GM12878 (cell line): Measurements from ENCODE around the gene CDC42BPB. TPM values are rescaled to one million over a fixed set of nuclear protein-coding genes. Genes with fewer than 3 reads are reported as not detected.

ENCODE experiments used
- ATAC-seq: fragments of 200-7000 bp; cut with Tn5 transposase; 3 replicates; pipeline ENCODE4 v1.9.1; 2020; ENCODE audit warnings: mild to moderate bottlenecking, moderate library complexity
- BruUV-seq: library from RNA; stranded (reverse); fragments of 400-500 nt; replicated peaks from 2 replicates; lab custom pipeline; 2021; lab: Mats Ljungman, UMichigan
- CTCF ChIA-PET: fragments of 300-600 bp; sonication (Branson Sonifier 250); formaldehyde crosslinking; extraction: SDS; loops from one replicate; lab custom pipeline; 2021; ENCODE audit warnings: inconsistent platforms; lab: Yijun Ruan, JAX
- POLR2A ChIA-PET: fragments of 350-600 bp; formaldehyde crosslinking; extraction: SDS; loops from one replicate; lab custom pipeline; 2021; ENCODE audit warnings: inconsistent platforms; lab: Charles Lee
- RAD21 ChIA-PET: fragments of 300-600 bp; sonication (Branson Sonifier 250); formaldehyde crosslinking; loops from one replicate; lab custom pipeline; 2023; ENCODE audit warnings: antibody characterized with exemption; ENCODE audit not compliant: unreplicated experiment; lab: Charles Lee
- SMC1A ChIA-PET: fragments of 300-600 bp; sonication (Branson Sonifier 250); formaldehyde crosslinking; loops from one replicate; lab custom pipeline; 2023; ENCODE audit not compliant: unreplicated experiment, uncharacterized antibody; lab: Charles Lee
- DNase-seq: peaks from one replicate; pipeline ENCODE4 v3.0.0-alpha.2; 2011; ENCODE audit warnings: low read depth, low spot score
- FAIRE-seq: peaks from 3 replicates; lab custom pipeline; 2011; peaks lifted over from hg19 to GRCh38; lab: Jason Lieb, UNC
- H2AFZ ChIP-seq: 2 replicates; pipeline ENCODE4 v1.6.0; 2011; ENCODE audit warnings: low read depth, low read length, control low read depth; ENCODE audit not compliant: control insufficient read depth
- H3K27ac ChIP-seq: 2 replicates; pipeline ENCODE4 v1.5.1; 2011; ENCODE audit warnings: control low read depth; ENCODE audit not compliant: control insufficient read depth, insufficient read depth
- H3K27me3 ChIP-seq, 2 experiments: replicated peaks in 1 of 2; 2 replicates each; pipeline versions ENCODE4 v1.6.0 to v1.6.1; 2011; ENCODE audit warnings: low read length in 1 of 2; ENCODE audit not compliant: control insufficient read depth in 2 of 2, insufficient read depth in 2 of 2
- H3K36me3 ChIP-seq, 2 experiments: 2 replicates each; pipeline ENCODE4 v1.5.1; 2011; ENCODE audit warnings: low read length in 1 of 2; ENCODE audit not compliant: control insufficient read depth in 2 of 2, insufficient read depth in 2 of 2
- H3K4me1 ChIP-seq: 2 replicates; pipeline ENCODE4 v1.6.1; 2011; ENCODE audit warnings: mild to moderate bottlenecking, low read length, moderate library complexity, mixed read lengths; ENCODE audit not compliant: control insufficient read depth, insufficient read depth
- H3K4me2 ChIP-seq: 2 replicates; pipeline ENCODE4 v1.6.0; 2011; ENCODE audit warnings: control low read depth; ENCODE audit not compliant: control insufficient read depth, insufficient read depth
- H3K4me3 ChIP-seq: fragments of 200-600 bp; sonication (generic); 2 replicates; pipeline ENCODE4 v1.5.1; 2016
- H3K79me2 ChIP-seq: 2 replicates; pipeline ENCODE4 v1.6.0; 2011; ENCODE audit warnings: low read length; ENCODE audit not compliant: control insufficient read depth, insufficient read depth
- H3K9ac ChIP-seq: 2 replicates; pipeline ENCODE4 v1.8.0; 2011; ENCODE audit warnings: low read length, control low read depth, mixed read lengths; ENCODE audit not compliant: control insufficient read depth, insufficient read depth
- H3K9me3 ChIP-seq: replicated peaks from 3 replicates; pipeline ENCODE4 v1.5.1; 2011; ENCODE audit warnings: mild to moderate bottlenecking, low read length; ENCODE audit not compliant: control insufficient read depth, insufficient read depth
- H4K20me1 ChIP-seq: 2 replicates; pipeline ENCODE4 v1.6.0; 2011; ENCODE audit not compliant: control insufficient read depth, insufficient read depth
- BHLHE40 ChIP-seq, 2 experiments: fragments of 450-650 bp in 1 of 2; IDR thresholded peaks; 2 replicates each; pipeline ENCODE4 v1.6.1; 2011 to 2017; ENCODE audit warnings: low read depth in 2 of 2, borderline replicate concordance in 1 of 2, improper control_type of control experiment in 1 of 2, low read length in 1 of 2, mild to moderate bottlenecking in 1 of 2
- CHD1 ChIP-seq: IDR thresholded peaks from 2 replicates; pipeline ENCODE4 v1.6.1; 2012; ENCODE audit warnings: low read depth, low read length, improper control_type of control experiment
- CREM ChIP-seq: IDR thresholded peaks from 2 replicates; pipeline ENCODE4 v1.6.1; 2014; ENCODE audit warnings: antibody characterized with exemption, low read depth
- GABPA ChIP-seq: IDR thresholded peaks from 2 replicates; pipeline ENCODE4 v1.6.1; 2014; ENCODE audit warnings: antibody characterized with exemption, low read depth, mild to moderate bottlenecking, inconsistent platforms
- IKZF1 ChIP-seq: fragments of 450-650 bp; conservative IDR thresholded peaks from 2 replicates; pipeline ENCODE4 v1.6.1; 2017; ENCODE audit warnings: antibody characterized with exemption, mild to moderate bottlenecking
- MYC ChIP-seq: IDR thresholded peaks from 2 replicates; pipeline ENCODE4 v1.6.1; 2011; ENCODE audit warnings: mild to moderate bottlenecking, low read length, moderate library complexity, inconsistent platforms; ENCODE audit not compliant: insufficient read depth, insufficient replicate concordance, insufficient read length, severe bottlenecking
- NR2F1 ChIP-seq: fragments of 450-650 bp; conservative IDR thresholded peaks from 2 replicates; pipeline ENCODE4 v1.6.1; 2017; ENCODE audit warnings: mild to moderate bottlenecking
- PML ChIP-seq: IDR thresholded peaks from 2 replicates; pipeline ENCODE4 v1.6.1; 2012; ENCODE audit warnings: low read length, inconsistent platforms
- POU2F2 ChIP-seq: IDR thresholded peaks from 3 replicates; pipeline ENCODE4 v1.6.1; 2011; ENCODE audit warnings: low read depth, mild to moderate bottlenecking, low read length, borderline replicate concordance
- RAD21 ChIP-seq: IDR thresholded peaks from 2 replicates; pipeline ENCODE4 v1.6.1; 2011; ENCODE audit warnings: mild to moderate bottlenecking, low read depth, low read length, moderate library complexity; ENCODE audit not compliant: insufficient read depth
- RCOR1 ChIP-seq: conservative IDR thresholded peaks from 2 replicates; pipeline ENCODE4 v1.6.1; 2012; ENCODE audit warnings: low read depth, low read length, improper control_type of control experiment
- SMC3 ChIP-seq: IDR thresholded peaks from 2 replicates; pipeline ENCODE4 v1.6.1; 2011; ENCODE audit warnings: low read length, improper control_type of control experiment, borderline replicate concordance
- SUZ12 ChIP-seq: fragments of 200-600 bp; sonication (generic); IDR thresholded peaks from one replicate; pipeline ENCODE4 v1.6.1; 2018; ENCODE audit warnings: antibody characterized with exemption, mild to moderate bottlenecking; ENCODE audit not compliant: unreplicated experiment
- TCF7 ChIP-seq: IDR thresholded peaks from 2 replicates; pipeline ENCODE4 v1.6.1; 2014; ENCODE audit warnings: antibody characterized with exemption, borderline replicate concordance
- WRNIP1 ChIP-seq: IDR thresholded peaks from 2 replicates; pipeline ENCODE4 v1.6.1; 2011; ENCODE audit warnings: low read depth, low read length, improper control_type of control experiment, borderline replicate concordance
- ZNF274 ChIP-seq: IDR thresholded peaks from one replicate; pipeline ENCODE4 v1.8.0; 2011; ENCODE audit not compliant: insufficient read length, insufficient read depth
- ZNF384 ChIP-seq: IDR thresholded peaks from 2 replicates; pipeline ENCODE4 v1.6.1; 2012; ENCODE audit warnings: low read depth, mild to moderate bottlenecking, low read length, improper control_type of control experiment, borderline replicate concordance
- WGBS: methylation state at CpG from one replicate; pipeline ENCODE4 v1.1.6; 2016; ENCODE audit warnings: low lambda C conversion rate; ENCODE audit not compliant: insufficient replicate concordance, insufficient coverage; ENCODE audit errors: missing lambda C conversion rate; 5-methylcytosine and 5-hydroxymethylcytosine counted together
- in situ Hi-C: fragments of 300-500 bp; cut with MboI; formaldehyde crosslinking; loops from 9 replicates; pipeline ENCODE4 v1.14.3; 2018; ENCODE audit warnings: mixed read lengths
- intact Hi-C: fragments of 100-400 bp; cut with micrococcal nuclease; formaldehyde crosslinking; loops from one replicate; pipeline ENCODE4 v1.14.2; 2022; ENCODE audit not compliant: unreplicated experiment
- polyA plus RNA-seq, 11 experiments: library from polyadenylated mRNA; depleted of rRNA in 4 of 11; unstranded in 6 of 11; stranded (reverse) in 5 of 11; fragments of >200 nt; fragmentation: Nextera tagmentation in 4 of 11; fragmentation: Illumina TruSeq in 1 of 11; extraction: Ambion mirVana in 4 of 11; extraction: Trizol in 1 of 11; gene quantifications; 1 replicate in 1 of 11; 2 replicates in 10 of 11; pipeline versions ENCODE4 v1.2.1 to v1.2.3, GENCODE V29; 2011 to 2016; ENCODE audit warnings: inconsistent platforms in 2 of 11, missing spikeins in 2 of 11, low read depth in 1 of 11
- total RNA-seq, 4 experiments: library from RNA; depleted of rRNA in 3 of 4; stranded (reverse); fragments of >200 nt in 3 of 4; fragmentation: Illumina TruSeq in 1 of 4; extraction: Trizol in 1 of 4; gene quantifications; 2 replicates each; pipeline versions ENCODE4 v1.2.1 to v1.2.3, GENCODE V29; 2013 to 2021
- TF ChIP-seq, protein P1 (sequence below), 3 experiments: IDR thresholded peaks in 2 of 3; conservative IDR thresholded peaks in 1 of 3; 2 replicates each; pipeline ENCODE4 v1.5.1; 2011; ENCODE audit warnings: low read depth in 3 of 3, low read length in 3 of 3, mild to moderate bottlenecking in 3 of 3, control low read depth in 2 of 3, moderate library complexity in 2 of 3, inconsistent platforms in 1 of 3, mixed read lengths in 1 of 3; ENCODE audit not compliant: control insufficient read depth in 2 of 3, insufficient read depth in 1 of 3; ENCODE audit errors: extremely low read depth in 1 of 3

Gene CDC42BPB
- total and polyA plus RNA-seq, 10 of the 15 experiments (the other 5 are each of a cell fraction or from before 2014, with no cell fraction given) = 0.42 to 22.1 (median 13.3) TPM

DNA sequence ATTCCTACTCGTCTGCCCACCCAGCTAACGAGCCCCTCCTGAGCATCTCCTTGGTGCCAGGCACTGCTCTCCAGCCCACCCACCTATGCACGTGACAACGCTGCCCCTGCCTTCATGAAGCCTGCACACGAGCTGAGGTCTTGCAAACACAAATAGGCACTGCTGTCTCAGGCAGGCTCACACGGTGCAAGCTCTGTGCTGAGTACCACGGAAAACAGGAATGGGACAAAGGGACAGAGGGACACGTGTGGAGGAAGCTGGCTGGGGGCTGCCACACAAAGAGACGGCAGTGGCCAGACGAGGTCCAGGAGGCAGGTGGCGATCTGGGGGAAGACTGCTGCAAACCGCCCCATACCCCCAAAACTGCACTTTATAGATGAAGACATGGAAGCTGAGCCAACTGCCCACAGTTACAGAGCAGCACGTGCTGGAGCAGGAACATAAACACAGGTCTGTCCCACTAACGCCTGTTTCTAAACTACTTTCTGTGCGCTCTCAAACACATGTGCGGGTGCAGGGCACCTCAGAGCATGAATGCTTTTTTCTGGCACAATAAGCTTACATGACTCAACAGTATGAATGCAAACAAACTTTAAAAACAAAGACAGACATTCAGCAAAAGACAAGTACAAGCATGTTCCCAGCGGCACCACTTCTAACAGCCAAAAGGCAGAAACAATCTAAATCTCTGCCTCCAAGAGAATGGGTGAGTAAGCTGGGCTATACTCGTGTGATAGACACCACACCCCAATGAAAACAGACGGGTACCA is 70.4 kb downstream of the CDC42BPB start:
- H3K79me2 ChIP-seq = no peaks in the 10 kb centered on the region
- CTCF ChIA-PET = interaction anchor here (1.4 kb wide), 1 partner anchor 87 kb away, joined by 3 read pairs; no protein-coding TSS in a partner anchor

DNA sequence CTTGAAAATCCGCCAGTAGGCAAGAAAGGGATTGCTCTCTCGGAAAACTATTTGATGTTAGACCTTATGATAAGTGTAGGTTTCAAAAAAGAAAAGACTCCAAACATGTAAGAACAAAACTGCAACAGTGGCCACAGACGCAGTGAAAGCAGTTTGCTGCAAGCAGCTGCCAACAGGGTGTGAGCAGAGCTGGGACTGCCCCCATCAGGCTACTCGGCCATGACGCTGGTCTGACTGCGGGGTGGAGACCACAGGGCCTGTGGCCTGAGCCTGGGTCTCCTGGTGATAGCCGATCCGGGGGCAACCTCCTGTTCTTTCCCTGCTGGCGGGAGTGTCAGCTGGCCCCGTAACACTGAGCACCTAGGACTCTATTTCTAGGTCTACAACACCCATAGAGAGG is 71.7 kb downstream of the CDC42BPB start:
- Histone ChIP-seq H3K27me3 (no peaks in the 10 kb centered on the region), H3K4me3 (0 out of 2 replicates have a peak overlapping the region, but pooled peaks have one; percentile 2), H3K9ac (no peak overlapping the region; the same call in 1 of the 2 replicates), H3K36me3 (peaks cover 10 to 13% of the 10 kb centered on the region in 2 experiments; a peak in 3 of 4 replicates), H3K4me1 (peaks cover 15% of the 10 kb centered on the region), H4K20me1 (no peaks in the 10 kb centered on the region), H2AFZ (peak overlapping the region; percentile 43), H3K79me2 (no peaks in the 10 kb centered on the region), H3K27ac (peak overlapping the region; percentile 45), H3K4me2 (peak overlapping the region; percentile 57), H3K9me3 (peaks cover 5% of the 10 kb centered on the region; the same call in 2 of the 3 replicates)
- ChIA-PET RAD21 (no interaction called here), SMC1A (interaction anchor here (0.6 kb wide), 1 partner anchor 203 kb away, joined by 3 read pairs; no protein-coding TSS in a partner anchor), POLR2A (no interaction called here), CTCF (no interaction called here)
- ATAC-seq (peak; percentile 100), FAIRE-seq (peak; percentile 18), DNase-seq (peak; percentile 60)
- intact Hi-C loops (loop anchor here (5.0 kb wide), 1 partner anchor 67 kb away; no protein-coding TSS in a partner anchor), in situ Hi-C loops (no loop called here)
- BruUV-seq = no TSS peak
- 17% methylated on average over 10 of the region's 10 CpGs for WGBS
- TF ChIP-seq MYC (no peak), NR2F1 (peak; percentile 52; the same call in 1 of the 2 replicates), POU2F2 (0 out of 3 replicates have a peak, but pooled peaks have one; percentile 17), RCOR1 (peak; percentile 70; the same call in 1 of the 2 replicates), CHD1 (no peak), SUZ12 (no peak), RAD21 (0 out of 2 replicates have a peak, but pooled peaks have one; percentile 37), WRNIP1 (no peak), GABPA (no peak)
- TF ChIP-seq, protein P1, sequence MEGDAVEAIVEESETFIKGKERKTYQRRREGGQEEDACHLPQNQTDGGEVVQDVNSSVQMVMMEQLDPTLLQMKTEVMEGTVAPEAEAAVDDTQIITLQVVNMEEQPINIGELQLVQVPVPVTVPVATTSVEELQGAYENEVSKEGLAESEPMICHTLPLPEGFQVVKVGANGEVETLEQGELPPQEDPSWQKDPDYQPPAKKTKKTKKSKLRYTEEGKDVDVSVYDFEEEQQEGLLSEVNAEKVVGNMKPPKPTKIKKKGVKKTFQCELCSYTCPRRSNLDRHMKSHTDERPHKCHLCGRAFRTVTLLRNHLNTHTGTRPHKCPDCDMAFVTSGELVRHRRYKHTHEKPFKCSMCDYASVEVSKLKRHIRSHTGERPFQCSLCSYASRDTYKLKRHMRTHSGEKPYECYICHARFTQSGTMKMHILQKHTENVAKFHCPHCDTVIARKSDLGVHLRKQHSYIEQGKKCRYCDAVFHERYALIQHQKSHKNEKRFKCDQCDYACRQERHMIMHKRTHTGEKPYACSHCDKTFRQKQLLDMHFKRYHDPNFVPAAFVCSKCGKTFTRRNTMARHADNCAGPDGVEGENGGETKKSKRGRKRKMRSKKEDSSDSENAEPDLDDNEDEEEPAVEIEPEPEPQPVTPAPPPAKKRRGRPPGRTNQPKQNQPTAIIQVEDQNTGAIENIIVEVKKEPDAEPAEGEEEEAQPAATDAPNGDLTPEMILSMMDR (IDR thresholded peaks at IDR 0.05 in 2 of 3, conservative IDR thresholded peaks at IDR 0.05 in 1 of 3; ENCODE audit: control insufficient read depth in 2 of 3, extremely low read depth in 1 of 3, insufficient read depth in 1 of 3, low read depth in 3 of 3, low read length in 3 of 3) = 0 out of 6 replicates have a peak, but pooled peaks of 1 of the 3 experiments have one; percentile 12

More for the DNA sequence above, 70.4 kb downstream of the CDC42BPB start:
- Histone ChIP-seq H3K4me2 (no peak overlapping the region), H3K9ac (no peak overlapping the region), H4K20me1 (no peaks in the 10 kb centered on the region), H3K36me3 (peaks cover 7 to 8% of the 10 kb centered on the region in 2 experiments; a peak in 3 of 4 replicates), H3K4me1 (peaks cover 15% of the 10 kb centered on the region), H3K27me3 (no peaks in the 10 kb centered on the region), H3K9me3 (peaks cover 5% of the 10 kb centered on the region; the same call in 2 of the 3 replicates), H3K4me3 (no peak overlapping the region), H3K27ac (no peak overlapping the region), H2AFZ (no peak overlapping the region)
- POLR2A ChIA-PET = no interaction called here
- no peak for DNase-seq
- 73% methylated on average over 19 of the region's 19 CpGs for WGBS
- SMC1A ChIA-PET = no interaction called here
- FAIRE-seq = no peak
- RAD21 ChIA-PET = no interaction called here
- in situ Hi-C loops (no loop called here), intact Hi-C loops (loop anchor here (5.0 kb wide), 1 partner anchor 65 kb away; no protein-coding TSS in a partner anchor)
- no TSS peak for BruUV-seq
- ATAC-seq = no peak
- TF ChIP-seq TCF7 (no peak), ZNF384 (no peak), IKZF1 (no peak), BHLHE40 (IDR thresholded peaks at IDR 0.05; ENCODE audit: borderline replicate concordance in 1 of 2, low read depth in 2 of 2, low read length in 1 of 2) (no peak), PML (no peak), RCOR1 (no peak), CREM (no peak), SMC3 (no peak), ZNF274 (no peak)
